Stomach (tissue), 9 donors: ENCODE results near the gene CCDC6. TPM values are rescaled to one million over a fixed set of nuclear protein-coding genes. Genes with fewer than 3 reads are reported as not detected.
"Not testable (repeated sequence)": the region's sequence is repeated elsewhere in the genome, so short reads cannot be mapped to it uniquely, and the experiment has no call there.

Experiments used
- DNase-seq, 2 donors: peaks; one replicate each; pipeline versions ENCODE4 v3.0.0 to v3.0.0-alpha.2; 2013 to 2019
- H3K27ac ChIP-seq, 5 donors: fragments of 200-600 bp in 4 of 5; sonication (generic) in 4 of 5; one replicate each; pipeline ENCODE4 v1.5.1; 2013 to 2019; ENCODE audit warnings: mild to moderate bottlenecking in 1 of 5, moderate library complexity in 1 of 5
- H3K27me3 ChIP-seq, 3 donors: fragments of 200-600 bp; sonication (generic); one replicate each; pipeline ENCODE4 v1.5.1; 2017 to 2019; ENCODE audit warnings: mixed run types in 1 of 3
- H3K36me3 ChIP-seq, 4 donors: fragments of 200-600 bp; sonication (generic); 1 replicate in 3 of 4; 2 replicates in 1 of 4; pipeline ENCODE4 v1.5.1; 2016 to 2019
- H3K4me1 ChIP-seq, 4 donors: fragments of 200-600 bp; sonication (generic); one replicate each; pipeline ENCODE4 v1.5.1; 2016 to 2019
- H3K4me3 ChIP-seq, 4 donors: fragments of 200-600 bp; sonication (generic) in 3 of 4; one replicate each; pipeline ENCODE4 v1.5.1; 2016 to 2019; ENCODE audit warnings: mild to moderate bottlenecking in 1 of 4
- H3K9me3 ChIP-seq, 4 donors: fragments of 200-600 bp; sonication (generic); one replicate each; pipeline ENCODE4 v1.5.1; 2016 to 2019
- EP300 ChIP-seq: sonication (generic); formaldehyde crosslinking; IDR thresholded peaks from one replicate; pipeline ENCODE4 v1.6.1; 2017; ENCODE audit warnings: antibody characterized with exemption
- POLR2A ChIP-seq, 4 donors: fragments of 450-650 bp; IDR thresholded peaks; one replicate each; pipeline ENCODE4 v1.6.1; 2016; ENCODE audit warnings: antibody characterized with exemption in 4 of 4, control low read depth in 2 of 4, mild to moderate bottlenecking in 1 of 4, moderate library complexity in 1 of 4
- POLR2AphosphoS5 ChIP-seq, 3 donors: sonication (generic); formaldehyde crosslinking; IDR thresholded peaks; one replicate each; pipeline ENCODE4 v1.6.1; 2016; ENCODE audit warnings: antibody characterized with exemption in 3 of 3
- WGBS, 5 donors: extraction: QIAGEN DNeasy Blood & Tissue Kit in 3 of 5; methylation state at CpG; one replicate each; pipeline versions ENCODE4 v1.1.5 to v1.1.7; 2013 to 2018; 5-methylcytosine and 5-hydroxymethylcytosine counted together
- intact Hi-C: fragments of 100-400 bp; cut with DNase I; formaldehyde crosslinking; loops from one replicate; pipeline ENCODE4 v1.15.1; 2023; ENCODE audit warnings: low total_unique reads
- polyA plus RNA-seq, 3 donors: library from polyadenylated mRNA; stranded (reverse); fragments of 200-250 nt; gene quantifications; one replicate each; pipeline ENCODE4 v1.2.3, GENCODE V29; 2013
- total RNA-seq, 5 donors: library from RNA; depleted of rRNA; stranded (reverse); fragments of >200 nt; gene quantifications; one replicate each; pipeline versions ENCODE4 v1.1.0 to v1.2.3, GENCODE V29; 2014 to 2016
- TF ChIP-seq, protein P1 (sequence below), 7 experiments: fragments of 450-650 bp in 4 of 7; fragments of 200-600 bp in 3 of 7; sonication (generic) in 3 of 7; IDR thresholded peaks; one replicate each; pipeline ENCODE4 v1.5.1; 2016 to 2019; ENCODE audit warnings: antibody characterized with exemption in 7 of 7, control low read depth in 2 of 7, mild to moderate bottlenecking in 1 of 7
- donor health status: healthy with polysubstance abuse.
- donor health status: Bipolar disorder and iron deficiency.
- donor health status: healthy.

CCDC6 gene
- total and polyA plus RNA-seq, 8 donors = 12.5 to 56.0 (median 17.0) TPM

DNA sequence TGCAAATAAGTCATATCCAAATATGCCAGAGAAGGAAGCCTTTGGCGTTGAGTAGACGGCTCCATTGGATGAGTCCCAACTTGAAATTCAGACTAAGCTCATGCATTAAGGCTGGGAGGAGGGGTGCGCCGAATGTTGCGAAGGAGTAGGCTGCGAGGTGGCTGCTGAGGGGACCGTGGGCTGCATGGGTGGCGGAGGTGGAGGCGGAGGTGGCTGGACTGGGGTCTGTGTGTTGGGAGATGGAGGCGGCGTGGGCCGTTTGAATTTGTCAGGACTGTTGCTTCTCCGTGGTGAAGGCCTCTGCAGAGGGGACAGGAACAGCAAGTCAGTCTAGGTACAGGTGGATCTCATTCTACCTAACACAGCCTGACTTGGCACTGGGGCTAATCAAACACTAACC lies 113.5 kb downstream of the CCDC6 start:
- intact Hi-C loops = no loop called here

DNA sequence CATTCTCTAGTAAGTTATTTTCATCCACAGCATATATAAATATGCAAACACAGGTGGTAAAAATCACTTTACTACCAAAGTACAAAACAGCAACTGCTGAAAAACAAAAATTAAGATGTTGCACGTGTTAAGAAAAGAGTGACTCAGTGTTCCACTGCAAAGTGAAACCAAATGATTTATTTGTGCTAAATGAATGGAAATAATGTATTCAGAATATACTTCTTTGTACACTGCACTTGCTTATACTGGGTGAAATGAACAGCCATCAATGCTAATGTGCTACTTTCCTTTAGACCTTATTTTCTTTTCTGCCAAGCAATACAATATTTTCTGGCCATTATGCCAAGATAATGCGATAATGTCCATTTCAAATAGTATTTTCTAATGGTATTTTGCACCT lies 114.8 kb downstream of the CCDC6 start:
- H3K27ac ChIP-seq = no peak overlapping the region
- no peaks in the 10 kb centered on the region for H3K9me3 ChIP-seq
- peaks cover 0 to 6% (median 0%) of the 10 kb centered on the region in 4 donors for H3K4me1 ChIP-seq
- intact Hi-C loops = no loop called here
- peaks cover 36 to 75% (median 65%) of the 10 kb centered on the region in 4 donors for H3K36me3 ChIP-seq
- WGBS, 5 donors = 68 to 88% (median 81%) methylated on average over 2 of the region's 2 CpGs
- no peaks in the 10 kb centered on the region for H3K27me3 ChIP-seq
- H3K4me3 ChIP-seq = no peak overlapping the region
- TF ChIP-seq, protein P1, sequence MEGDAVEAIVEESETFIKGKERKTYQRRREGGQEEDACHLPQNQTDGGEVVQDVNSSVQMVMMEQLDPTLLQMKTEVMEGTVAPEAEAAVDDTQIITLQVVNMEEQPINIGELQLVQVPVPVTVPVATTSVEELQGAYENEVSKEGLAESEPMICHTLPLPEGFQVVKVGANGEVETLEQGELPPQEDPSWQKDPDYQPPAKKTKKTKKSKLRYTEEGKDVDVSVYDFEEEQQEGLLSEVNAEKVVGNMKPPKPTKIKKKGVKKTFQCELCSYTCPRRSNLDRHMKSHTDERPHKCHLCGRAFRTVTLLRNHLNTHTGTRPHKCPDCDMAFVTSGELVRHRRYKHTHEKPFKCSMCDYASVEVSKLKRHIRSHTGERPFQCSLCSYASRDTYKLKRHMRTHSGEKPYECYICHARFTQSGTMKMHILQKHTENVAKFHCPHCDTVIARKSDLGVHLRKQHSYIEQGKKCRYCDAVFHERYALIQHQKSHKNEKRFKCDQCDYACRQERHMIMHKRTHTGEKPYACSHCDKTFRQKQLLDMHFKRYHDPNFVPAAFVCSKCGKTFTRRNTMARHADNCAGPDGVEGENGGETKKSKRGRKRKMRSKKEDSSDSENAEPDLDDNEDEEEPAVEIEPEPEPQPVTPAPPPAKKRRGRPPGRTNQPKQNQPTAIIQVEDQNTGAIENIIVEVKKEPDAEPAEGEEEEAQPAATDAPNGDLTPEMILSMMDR (IDR thresholded peaks at IDR 0.05) = no peak
- TF ChIP-seq POLR2AphosphoS5 (IDR thresholded peaks at IDR 0.05) (no peak), EP300 (no peak), POLR2A (IDR thresholded peaks at IDR 0.05) (no peak)
- no peak for DNase-seq

More for the DNA sequence above, 113.5 kb downstream of the CCDC6 start:
- Histone ChIP-seq H3K4me3 (no peak overlapping the region), H3K4me1 (peaks cover 0 to 6% (median 0%) of the 10 kb centered on the region in 4 donors), H3K27me3 (no peaks in the 10 kb centered on the region), H3K9me3 (no peaks in the 10 kb centered on the region), H3K27ac (no peak overlapping the region), H3K36me3 (peaks cover 36 to 86% (median 76%) of the 10 kb centered on the region in 4 donors)
- WGBS, 5 donors = 78 to 90% (median 85%) methylated on average over 13 of the region's 13 CpGs
- no peak for DNase-seq
- TF ChIP-seq POLR2AphosphoS5 (IDR thresholded peaks at IDR 0.05) (no peak), POLR2A (IDR thresholded peaks at IDR 0.05) (no peak), EP300 (no peak)
- TF ChIP-seq, protein P1 (IDR thresholded peaks at IDR 0.05) = no peak

DNA sequence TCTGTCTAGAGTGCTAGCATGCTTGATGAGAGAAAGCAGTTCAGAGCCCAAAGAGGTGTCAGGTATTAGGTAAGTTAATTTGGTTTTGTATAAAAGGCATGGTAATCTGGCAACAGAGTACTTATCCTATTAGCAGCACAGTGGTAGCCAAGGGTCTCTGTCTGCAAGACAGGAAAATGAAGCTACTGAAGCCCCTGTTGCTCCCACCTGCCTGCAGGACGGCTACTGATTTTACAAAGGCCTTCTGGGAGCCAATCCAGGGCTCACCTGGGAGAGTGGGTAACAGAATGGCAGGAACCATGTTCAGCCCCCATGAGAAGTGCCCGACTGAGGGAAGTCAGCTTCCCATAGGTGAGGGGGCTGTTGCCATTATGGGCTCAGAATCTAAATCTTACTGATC lies 116.3 kb downstream of the CCDC6 start:
- H3K36me3 ChIP-seq = peaks cover 36 to 66% (median 56%) of the 10 kb centered on the region in 4 donors
- intact Hi-C loops, H3K27ac ChIP-seq, H3K27me3 ChIP-seq, H3K9me3 ChIP-seq, H3K4me3 ChIP-seq, DNase-seq, H3K4me1 ChIP-seq: not testable (repeated sequence)
- 42 to 82% (median 46%) methylated on average over 2 of the region's 2 CpGs for WGBS, 5 donors

DNA sequence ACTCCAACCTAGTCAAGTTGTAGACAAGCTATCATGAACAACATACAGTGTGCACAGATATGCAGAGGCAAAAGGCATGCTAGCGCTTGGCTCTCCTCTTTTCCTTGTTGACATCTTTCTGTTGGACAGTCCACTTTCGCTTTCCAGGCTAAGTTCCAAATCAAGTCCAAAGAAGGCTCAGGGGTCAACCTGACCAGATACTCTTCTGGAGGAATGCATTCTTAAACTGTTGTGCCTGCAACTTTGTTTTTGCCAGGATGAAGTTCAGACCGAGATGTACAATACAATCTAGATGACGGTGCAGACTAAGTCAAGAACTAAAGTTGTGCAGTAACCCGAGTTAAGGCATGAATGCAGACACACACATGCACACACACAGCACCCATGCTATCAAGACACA lies 117.4 kb downstream of the CCDC6 start:
- H3K9me3 ChIP-seq, DNase-seq, H3K27me3 ChIP-seq, intact Hi-C loops, H3K27ac ChIP-seq, H3K4me3 ChIP-seq, H3K4me1 ChIP-seq: not testable (repeated sequence)
- peaks cover 34 to 55% (median 46%) of the 10 kb centered on the region in 4 donors for H3K36me3 ChIP-seq
- 83 to 95% (median 90%) methylated on average over 5 of the region's 5 CpGs for WGBS, 5 donors

DNA sequence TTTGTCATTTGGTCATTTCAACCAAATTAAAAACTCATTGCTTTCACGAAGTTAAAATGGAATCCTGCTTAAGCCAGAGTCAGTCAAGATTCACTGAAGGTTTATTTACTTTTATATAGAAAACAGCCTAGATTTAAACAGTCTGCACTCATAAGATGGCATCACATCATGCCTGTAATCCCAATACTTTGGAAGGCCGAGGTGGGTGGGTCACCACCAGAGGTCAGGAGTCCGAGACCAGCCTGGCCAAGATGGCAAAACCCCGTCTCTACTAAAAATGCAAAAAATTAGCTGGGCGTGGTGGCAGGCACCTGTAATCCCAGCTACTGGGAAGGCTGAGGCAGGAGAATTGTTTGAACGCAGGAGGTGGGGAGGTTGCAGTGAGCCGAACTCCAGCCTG lies 119.3 kb downstream of the CCDC6 start:
- H3K27ac ChIP-seq, DNase-seq, H3K9me3 ChIP-seq, H3K4me3 ChIP-seq, H3K27me3 ChIP-seq, H3K4me1 ChIP-seq, intact Hi-C loops: not testable (repeated sequence)
- 85 to 92% (median 87%) methylated on average over 7 of the region's 7 CpGs for WGBS, 5 donors
- H3K36me3 ChIP-seq = peaks cover 15 to 36% (median 27%) of the 10 kb centered on the region in 4 donors

DNA sequence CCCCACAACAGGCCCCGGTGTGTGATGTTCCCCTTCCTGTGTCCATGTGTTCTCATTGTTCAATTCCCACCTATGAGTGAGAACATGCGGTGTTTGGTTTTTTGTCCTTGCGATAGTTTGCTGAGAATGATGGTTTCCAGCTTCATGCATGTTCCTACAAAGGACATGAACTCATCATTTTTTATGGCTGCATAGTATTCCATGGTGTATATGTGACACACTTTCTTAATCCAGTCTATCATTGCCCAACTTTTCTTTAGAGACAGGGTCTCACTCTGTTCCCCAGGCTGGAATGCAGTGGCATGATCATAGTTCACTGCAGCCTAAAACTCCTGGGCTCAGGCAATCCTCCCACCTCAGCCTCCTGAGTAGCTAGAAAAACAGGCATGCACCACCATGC lies 120.9 kb downstream of the CCDC6 start:
- intact Hi-C loops, H3K9me3 ChIP-seq, DNase-seq, H3K27me3 ChIP-seq, H3K4me3 ChIP-seq, H3K4me1 ChIP-seq, H3K27ac ChIP-seq: not testable (repeated sequence)
- H3K36me3 ChIP-seq = peaks cover under 1 to 20% (median 15%) of the 10 kb centered on the region in 4 donors
- WGBS, 5 donors = 91 to 100% (median 100%) methylated on average over 2 to 3 of the region's 3 CpGs
